Endothelial cell of umbilical vein (primary cell): ENCODE measurements around the gene NPAS4. TPM values are rescaled to one million over a fixed set of nuclear protein-coding genes. Genes with fewer than 3 reads are reported as not detected.

Experiments
- BruUV-seq: library from RNA; stranded (reverse); fragments of 400-500 nt; replicated peaks from 2 replicates; lab custom pipeline; 2021; lab: Mats Ljungman, UMichigan
- CTCF ChIA-PET: fragments of 300-600, 350-600 bp; sonication (Branson Sonifier 250); formaldehyde crosslinking; loops from one replicate; lab custom pipeline; 2021; ENCODE audit warnings: antibody characterized with exemption, inconsistent platforms; lab: Charles Lee
- POLR2A ChIA-PET: fragments of 300-600, 350-600 bp; sonication (Branson Sonifier 250); formaldehyde crosslinking; loops from one replicate; lab custom pipeline; 2021; ENCODE audit warnings: antibody characterized with exemption, inconsistent platforms; lab: Charles Lee
- DNase-seq: peaks from one replicate; pipeline ENCODE4 v3.0.0-alpha.2; 2011; ENCODE audit warnings: low read depth, low spot score
- FAIRE-seq: peaks from 2 replicates; lab custom pipeline; 2011; peaks lifted over from hg19 to GRCh38; lab: Jason Lieb, UNC
- H2AFZ ChIP-seq: 2 replicates; pipeline ENCODE4 v1.6.0; 2012; ENCODE audit warnings: low read depth, low read length, control low read depth, inconsistent platforms
- H3K27ac ChIP-seq: 2 replicates; pipeline ENCODE4 v1.5.1; 2011; ENCODE audit warnings: low read depth, mild to moderate bottlenecking, control low read depth, low read length, moderate library complexity; ENCODE audit not compliant: insufficient read depth
- H3K27me3 ChIP-seq, 2 experiments: 2 replicates each; pipeline versions ENCODE4 v1.6.0 to v1.6.1; 2011; ENCODE audit warnings: low read length in 2 of 2, mixed read lengths in 1 of 2; ENCODE audit not compliant: control insufficient read depth in 2 of 2, insufficient read depth in 2 of 2
- H3K36me3 ChIP-seq, 2 experiments: 2 replicates in 1 of 2; 3 replicates in 1 of 2; pipeline ENCODE4 v1.5.1; 2011; ENCODE audit warnings: low read length in 2 of 2, mild to moderate bottlenecking in 1 of 2, moderate library complexity in 1 of 2; ENCODE audit not compliant: control insufficient read depth in 2 of 2, insufficient read depth in 2 of 2; ENCODE audit errors: extremely low read depth in 1 of 2
- H3K4me1 ChIP-seq: 3 replicates; pipeline ENCODE4 v1.5.1; 2011; ENCODE audit warnings: mild to moderate bottlenecking, low read length; ENCODE audit not compliant: control insufficient read depth, insufficient read depth; ENCODE audit errors: extremely low read depth
- H3K4me2 ChIP-seq: 2 replicates; pipeline ENCODE4 v1.6.1; 2011; ENCODE audit warnings: low read length, control low read depth, mixed read lengths; ENCODE audit not compliant: insufficient read depth
- H3K4me3 ChIP-seq, 3 experiments: fragments of 200-600 bp in 1 of 3; sonication (generic), shearing (Covaris generic) in 1 of 3; replicated peaks in 1 of 3; 2 replicates each; pipeline ENCODE4 v1.5.1; 2011 to 2016; ENCODE audit warnings: control low read depth in 3 of 3, low read length in 3 of 3, mild to moderate bottlenecking in 2 of 3, inconsistent platforms in 1 of 3, low read depth in 1 of 3, moderate library complexity in 1 of 3; ENCODE audit not compliant: insufficient read depth in 1 of 3
- H3K79me2 ChIP-seq: 2 replicates; pipeline ENCODE4 v1.6.0; 2012; ENCODE audit warnings: low read length, inconsistent platforms; ENCODE audit not compliant: control insufficient read depth, insufficient read depth
- H3K9ac ChIP-seq: replicated peaks from 2 replicates; pipeline ENCODE3; 2011; ENCODE audit warnings: low read length, control low read depth; ENCODE audit not compliant: insufficient read depth; ENCODE audit errors: extremely low read depth
- H3K9me1 ChIP-seq: replicated peaks from 3 replicates; pipeline ENCODE4 v1.6.0; 2011; ENCODE audit warnings: mild to moderate bottlenecking, low read length; ENCODE audit not compliant: control insufficient read depth, insufficient read depth; ENCODE audit errors: extremely low read depth
- H3K9me3 ChIP-seq: replicated peaks from 2 replicates; pipeline ENCODE4 v1.5.1; 2012; ENCODE audit warnings: low read length, inconsistent platforms; ENCODE audit not compliant: control insufficient read depth, insufficient read depth
- H4K20me1 ChIP-seq: replicated peaks from 2 replicates; pipeline ENCODE3; 2011; ENCODE audit warnings: mild to moderate bottlenecking, low read length; ENCODE audit not compliant: control insufficient read depth, insufficient read depth; ENCODE audit errors: extremely low read depth
- FOS ChIP-seq: IDR thresholded peaks from 2 replicates; pipeline ENCODE4 v1.6.1; 2011; ENCODE audit warnings: mild to moderate bottlenecking, low read length, moderate library complexity, borderline replicate concordance; ENCODE audit not compliant: insufficient read depth
- MAX ChIP-seq: IDR thresholded peaks from 2 replicates; pipeline ENCODE4 v1.6.1; 2011; ENCODE audit not compliant: insufficient read depth, insufficient read length
- POLR2AphosphoS5 ChIP-seq: IDR thresholded peaks from 2 replicates; pipeline ENCODE4 v1.6.1; 2012; ENCODE audit warnings: low read depth, mild to moderate bottlenecking, control low read depth, low read length, moderate library complexity; ENCODE audit not compliant: insufficient read depth
- dilution Hi-C: fragments of 300-500 bp; cut with MboI; formaldehyde crosslinking; loops from one replicate; pipeline ENCODE4 v1.15.0; 2019; ENCODE audit warnings: low sequenced_read_pairs; ENCODE audit not compliant: extremely low pct_ligation_motif_present
- intact Hi-C: fragments of 100-400 bp; cut with micrococcal nuclease; formaldehyde crosslinking; loops from one replicate; pipeline ENCODE4 v1.10.0; 2022
- polyA plus RNA-seq, 4 experiments: library from polyadenylated mRNA; depleted of rRNA in 3 of 4; stranded (reverse) in 3 of 4; unstranded in 1 of 4; fragments of >200 nt; gene quantifications; 2 replicates each; pipeline versions ENCODE4 v1.2.1 to v1.2.3, GENCODE V29; 2011 to 2012; ENCODE audit warnings: missing spikeins in 1 of 4
- total RNA-seq: library from RNA; stranded (reverse); gene quantifications from 2 replicates; pipeline ENCODE4 v1.2.3, GENCODE V29; 2021

The NPAS4 gene
- total and polyA plus RNA-seq, 2 donors (not counting 3 experiments of a cell fraction or from before 2014, with no cell fraction given) = not detected

- peak within 1 kb of the TSS; percentile 63 to 83 (median 65) for H3K4me3 ChIP-seq
- H2AFZ ChIP-seq = peak within 1 kb of the TSS; percentile 98
- DNase-seq = peak; percentile 90
- peak within 1 kb of the TSS; percentile 41 for H3K9ac ChIP-seq
- no peaks in the 10 kb centered on the region for H3K9me1 ChIP-seq
- no peaks in the 10 kb centered on the region for H3K79me2 ChIP-seq
- peak within 1 kb of the TSS; percentile 85 for H3K4me2 ChIP-seq
- no peaks in the 10 kb centered on the region for H3K36me3 ChIP-seq
- ChIA-PET CTCF (interaction anchor here (0.6 to 2.4 kb wide), 10 partner anchors 12 to 274 kb away, joined by 3 to 12 read pairs (median 4); partner anchors contain the start of genes BBS1, DPP3 and MRPL11), POLR2A (interaction anchor here (0.6 to 1.2 kb wide), 3 partner anchors 14 to 141 kb away, joined by 3 to 15 read pairs (median 4); partner anchors contain the start of gene DPP3)
- intact Hi-C loops (loop anchor here (1.0 to 2.0 kb wide), 3 partner anchors 14 to 46 kb away; partner anchors contain the start of genes BBS1, DPP3 and NPAS4), dilution Hi-C loops (no loop called here)
- H4K20me1 ChIP-seq = no peaks in the 10 kb centered on the region
- FAIRE-seq = peak; percentile 96
- no TSS peak for BruUV-seq
- TF ChIP-seq MAX (no peak), POLR2AphosphoS5 (peak; percentile 35), FOS (no peak)
- H3K27ac ChIP-seq = no peak within 1 kb of the TSS
- H3K9me3 ChIP-seq = no peaks in the 10 kb centered on the region
- peaks cover 0 to 2% of the 10 kb centered on the region in 2 experiments for H3K27me3 ChIP-seq
- H3K4me1 ChIP-seq = peaks cover 10% of the 10 kb centered on the region
Observed at GRCh38 chr11:66466225-66467033, 45.6 kb downstream of the NPAS4 start, which contains the start of gene PELI3. PELI3 (plus strand) TSS chr11:66466905; CDS start chr11:66468129, 1,224 bp downstream.
